NCI-H1694 (cell line): ENCODE results near the gene CCDC106.

Source experiments
- DNase-seq: peaks from one replicate; lab custom pipeline; 2025; lab: John Stamatoyannopoulos, UW

The CCDC106 gene

GRCh38 chr19:55684946-55685681 is 37.1 kb downstream of the CCDC106 start:
- no peak for DNase-seq

DNA sequence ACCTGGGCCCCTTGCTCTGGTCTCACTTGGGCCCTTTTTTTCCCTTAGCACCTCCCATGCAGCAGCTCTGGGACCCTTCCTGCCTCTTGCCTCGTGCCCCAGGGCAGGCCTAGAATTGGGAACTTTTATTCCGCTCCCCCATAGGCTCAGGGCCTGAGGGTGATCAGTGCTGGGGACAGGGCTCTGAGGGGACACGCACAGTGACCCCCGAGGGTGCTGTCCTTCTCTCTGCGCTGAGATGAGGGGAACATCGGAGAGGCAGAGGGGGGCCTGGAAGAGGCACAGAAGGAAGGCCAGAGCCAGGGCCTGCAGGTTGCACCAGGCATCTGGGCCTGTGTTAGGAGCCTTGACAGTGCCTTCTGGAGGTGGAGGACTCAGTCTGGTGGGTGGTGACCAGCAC is 37.8 kb downstream of the CCDC106 start:
- no peak for DNase-seq

DNA sequence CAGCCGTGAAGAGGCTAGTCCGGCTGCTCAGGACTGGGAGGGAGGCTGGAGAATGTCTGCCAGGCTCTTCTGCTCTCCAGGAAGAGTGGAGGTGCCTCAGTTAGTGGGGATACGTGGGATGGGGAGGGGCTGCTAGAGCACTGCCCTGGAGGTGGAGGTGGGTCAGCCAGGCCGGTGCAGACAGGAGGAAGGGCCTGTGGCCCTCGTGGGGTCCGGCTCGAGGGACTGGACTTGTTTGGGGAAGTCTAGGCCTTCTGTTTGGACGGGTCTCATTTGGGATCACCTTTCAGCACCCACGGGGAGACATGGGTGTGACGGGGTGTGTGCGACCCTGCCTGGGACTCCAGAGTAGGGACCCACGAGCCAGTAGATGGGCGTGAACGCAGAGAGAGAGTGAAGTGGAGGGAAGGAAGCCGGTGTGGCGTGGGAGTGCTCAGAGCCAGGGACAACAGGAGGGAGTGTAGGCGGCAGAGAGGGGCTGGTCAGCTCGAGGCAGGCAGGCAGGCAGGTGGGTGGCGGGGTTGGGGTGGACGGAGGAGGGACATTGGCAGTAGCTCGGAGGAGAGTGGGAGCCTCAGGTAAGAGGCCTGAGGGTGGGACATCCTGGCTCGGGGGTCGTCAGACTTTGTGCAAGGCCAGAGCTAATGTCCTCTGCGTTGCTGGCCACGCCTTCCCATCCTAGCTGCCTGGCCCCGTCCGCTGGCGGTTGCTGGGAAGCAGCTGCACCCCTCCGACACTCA is 38.5 kb downstream of the CCDC106 start:
- no peak for DNase-seq

- DNase-seq, result no peak
Observed at GRCh38 chr19:55687281-55688201, 39.5 kb downstream of the CCDC106 start.

- DNase-seq, result no peak
Observed at GRCh38 chr19:55688422-55689218, 40.6 kb downstream of the CCDC106 start.

DNA sequence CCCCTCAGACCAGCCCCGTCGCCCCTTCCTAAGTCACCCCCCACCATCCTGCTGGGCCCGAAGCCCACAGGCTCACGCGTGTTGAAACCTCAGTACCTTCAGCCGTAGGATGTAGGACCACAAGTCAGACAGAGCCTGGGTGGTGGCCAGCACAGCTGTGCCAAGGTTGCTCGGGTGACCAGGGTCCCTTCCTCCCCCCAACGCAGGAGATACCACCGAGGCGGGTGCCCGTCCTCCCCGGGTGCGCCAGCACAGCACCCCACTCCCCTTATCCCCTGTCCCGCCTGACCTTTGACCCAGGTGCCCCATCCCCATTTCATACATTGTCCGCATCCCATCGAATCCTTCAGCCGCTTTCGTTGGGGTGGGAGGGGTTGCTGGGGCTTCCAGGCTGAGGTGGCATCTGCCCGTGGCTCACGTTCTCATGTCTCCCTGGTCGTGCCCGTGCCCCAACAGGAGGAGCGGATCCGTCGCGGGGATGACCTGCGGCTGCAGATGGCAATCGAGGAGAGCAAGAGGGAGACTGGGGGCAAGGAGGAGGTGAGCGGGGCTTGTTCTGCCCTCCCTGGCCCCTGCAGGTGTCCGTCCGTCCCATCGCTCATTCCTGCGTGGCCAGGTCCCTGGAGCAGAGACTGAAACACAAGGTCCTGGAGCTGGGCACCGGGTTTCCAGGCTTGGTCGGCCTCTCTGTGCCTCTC is 41.5 kb downstream of the CCDC106 start:
- no peak for DNase-seq

DNA sequence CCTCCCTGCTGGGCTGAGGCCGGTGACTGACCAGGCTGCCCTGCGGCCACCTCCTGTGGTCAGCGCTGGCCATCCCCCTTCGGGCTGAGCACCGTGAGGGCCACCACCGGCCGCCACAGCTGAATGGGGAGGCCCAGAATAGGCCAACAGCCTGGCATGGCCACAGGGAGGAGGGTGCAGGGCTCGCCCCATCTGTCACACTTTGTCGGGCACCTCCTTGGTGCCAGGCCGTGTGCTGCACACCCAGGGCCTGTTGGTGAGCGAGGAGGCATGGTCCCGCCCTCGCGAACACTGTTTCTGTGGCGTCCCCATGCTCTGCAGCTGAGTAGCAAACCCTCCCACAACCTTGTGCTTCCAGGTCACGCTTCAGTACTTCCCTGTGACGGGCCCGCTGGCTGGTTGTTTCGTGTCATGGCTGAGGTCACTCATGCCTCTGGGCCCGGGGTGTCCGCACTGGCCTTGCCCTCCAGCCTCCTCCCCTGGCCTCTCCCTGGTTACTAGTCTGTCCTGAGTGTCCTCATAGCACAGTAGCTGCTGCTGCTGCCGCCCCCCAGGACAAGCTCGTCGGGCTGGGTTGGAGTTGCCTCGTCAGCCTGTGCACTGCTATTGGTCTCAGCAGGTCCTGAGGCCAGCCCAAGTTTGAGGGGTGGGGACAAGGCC is 42.2 kb downstream of the CCDC106 start:
- DNase-seq, result no peak

DNA sequence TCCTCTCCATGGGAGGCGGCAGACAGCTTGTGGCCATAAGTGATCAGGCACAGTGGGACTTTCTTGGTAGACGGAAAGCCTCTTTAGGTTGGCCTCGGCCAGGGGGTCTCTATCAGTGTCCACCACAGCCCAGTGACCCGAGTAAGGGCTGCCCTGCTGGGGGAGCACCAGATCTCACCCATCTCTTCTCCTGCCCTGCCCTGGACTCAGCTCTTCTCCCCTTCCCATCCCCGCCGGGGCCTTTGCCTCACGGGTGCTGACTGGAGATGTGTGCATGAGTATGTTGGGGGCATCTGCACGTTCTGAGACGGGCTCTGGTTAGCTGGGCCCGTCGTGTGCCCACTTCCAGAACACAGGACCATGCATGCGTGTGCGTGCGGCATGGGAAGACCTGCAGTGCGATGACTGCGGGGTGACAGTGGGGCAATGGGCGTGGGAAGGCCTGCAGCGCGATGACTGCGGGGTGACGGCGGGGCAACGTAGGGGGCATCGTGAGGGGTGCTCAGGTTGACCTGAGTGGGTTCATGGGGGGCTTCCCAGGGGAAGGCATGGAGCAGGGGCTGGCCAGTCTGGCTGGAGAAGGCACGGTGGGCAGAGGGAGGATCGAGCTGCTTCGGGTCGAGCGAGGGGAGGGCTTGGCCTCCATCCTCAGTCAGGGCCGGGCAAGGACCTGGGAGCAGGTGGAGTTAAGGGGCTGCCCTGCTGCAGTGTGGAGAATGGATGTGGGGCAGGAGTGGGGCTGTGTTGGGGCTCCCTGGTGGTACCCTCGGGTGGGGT is 42.9 kb downstream of the CCDC106 start:
- no peak for DNase-seq

DNA sequence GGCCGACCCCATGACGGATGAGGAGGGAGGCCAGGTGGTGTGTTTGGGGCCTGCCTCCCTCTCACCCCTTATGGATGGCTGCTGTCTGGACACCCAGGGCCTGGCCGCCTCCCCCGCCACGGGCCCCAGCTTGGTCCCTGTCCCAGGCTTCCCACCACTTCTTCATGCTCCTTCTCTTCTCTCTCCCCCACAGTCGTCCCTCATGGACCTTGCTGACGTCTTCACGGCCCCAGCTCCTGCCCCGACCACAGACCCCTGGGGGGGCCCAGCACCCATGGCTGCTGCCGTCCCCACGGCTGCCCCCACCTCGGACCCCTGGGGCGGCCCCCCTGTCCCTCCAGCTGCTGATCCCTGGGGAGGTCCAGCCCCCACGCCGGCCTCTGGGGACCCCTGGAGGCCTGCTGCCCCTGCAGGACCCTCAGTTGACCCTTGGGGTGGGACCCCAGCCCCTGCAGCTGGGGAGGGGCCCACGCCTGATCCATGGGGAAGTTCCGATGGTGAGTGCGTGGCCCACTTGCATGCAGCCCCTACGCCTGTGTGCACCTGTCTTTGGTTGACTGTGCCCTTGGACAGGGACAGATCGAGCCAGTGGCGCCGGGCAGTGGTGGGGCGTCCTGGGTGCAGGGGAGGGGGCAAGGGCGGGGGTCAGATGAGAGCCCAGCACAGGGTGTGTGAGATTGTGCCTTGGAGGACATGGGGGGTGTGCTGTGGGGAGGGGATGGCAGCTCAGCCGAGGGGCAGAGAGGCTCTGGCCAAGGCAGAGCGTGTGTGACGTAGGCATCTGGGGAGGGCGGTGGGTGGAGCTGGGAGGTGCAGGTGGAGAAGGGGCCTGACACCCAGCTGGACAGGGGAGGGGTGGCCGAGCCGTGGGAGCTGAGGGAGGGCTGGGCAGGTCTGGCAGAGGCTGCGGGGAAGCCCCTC is 43.8 kb downstream of the CCDC106 start:
- DNase-seq, result no peak

DNA sequence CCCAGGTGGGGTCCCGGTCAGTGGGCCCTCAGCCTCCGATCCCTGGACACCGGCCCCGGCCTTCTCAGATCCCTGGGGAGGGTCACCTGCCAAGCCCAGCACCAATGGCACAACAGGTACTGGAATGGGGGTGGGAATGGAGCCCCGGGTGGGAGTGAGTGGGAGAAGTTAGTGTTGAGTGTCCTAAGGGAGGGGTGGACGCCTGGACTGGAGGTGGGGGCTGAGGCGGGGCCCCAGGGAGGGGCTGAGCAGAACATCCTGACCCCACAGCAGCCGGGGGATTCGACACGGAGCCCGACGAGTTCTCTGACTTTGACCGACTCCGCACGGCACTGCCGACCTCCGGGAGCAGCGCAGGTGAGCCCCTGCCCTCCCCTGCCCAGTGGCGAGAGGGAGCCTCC is 44.7 kb downstream of the CCDC106 start:
- no peak for DNase-seq

- DNase-seq, result no peak
Observed at GRCh38 chr19:55693336-55693974, 45.4 kb downstream of the CCDC106 start.

- no peak for DNase-seq
Observed at GRCh38 chr19:55694241-55694655, 46.2 kb downstream of the CCDC106 start.

DNA sequence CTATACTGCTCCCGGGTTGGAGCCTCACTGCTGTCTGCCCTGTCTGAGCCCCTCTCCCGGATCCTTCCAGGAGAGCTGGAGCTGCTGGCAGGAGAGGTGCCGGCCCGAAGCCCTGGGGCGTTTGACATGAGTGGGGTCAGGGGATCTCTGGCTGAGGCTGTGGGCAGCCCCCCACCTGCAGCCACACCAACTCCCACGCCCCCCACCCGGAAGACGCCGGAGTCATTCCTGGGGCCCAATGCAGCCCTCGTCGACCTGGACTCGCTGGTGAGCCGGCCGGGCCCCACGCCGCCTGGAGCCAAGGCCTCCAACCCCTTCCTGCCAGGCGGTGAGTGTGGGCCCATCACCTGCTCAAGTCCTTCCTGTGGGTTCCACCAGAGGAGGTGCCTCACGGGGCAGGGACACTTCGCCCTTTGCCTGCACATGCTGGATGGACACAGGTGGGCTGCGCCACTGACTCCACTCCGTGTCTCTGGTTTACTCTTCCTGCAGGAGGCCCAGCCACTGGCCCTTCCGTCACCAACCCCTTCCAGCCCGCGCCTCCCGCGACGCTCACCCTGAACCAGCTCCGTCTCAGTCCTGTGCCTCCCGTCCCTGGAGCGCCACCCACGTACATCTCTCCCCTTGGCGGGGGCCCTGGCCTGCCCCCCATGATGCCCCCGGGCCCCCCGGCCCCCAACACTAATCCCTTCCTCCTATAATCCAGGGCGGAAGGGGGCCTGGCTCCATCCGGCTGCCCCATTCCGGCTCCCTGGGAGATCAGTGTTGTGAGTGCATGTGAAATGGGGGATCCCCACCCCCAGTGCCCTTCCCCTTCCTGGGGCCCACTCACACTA is 46.9 kb downstream of the CCDC106 start:
- DNase-seq, result no peak

DNA sequence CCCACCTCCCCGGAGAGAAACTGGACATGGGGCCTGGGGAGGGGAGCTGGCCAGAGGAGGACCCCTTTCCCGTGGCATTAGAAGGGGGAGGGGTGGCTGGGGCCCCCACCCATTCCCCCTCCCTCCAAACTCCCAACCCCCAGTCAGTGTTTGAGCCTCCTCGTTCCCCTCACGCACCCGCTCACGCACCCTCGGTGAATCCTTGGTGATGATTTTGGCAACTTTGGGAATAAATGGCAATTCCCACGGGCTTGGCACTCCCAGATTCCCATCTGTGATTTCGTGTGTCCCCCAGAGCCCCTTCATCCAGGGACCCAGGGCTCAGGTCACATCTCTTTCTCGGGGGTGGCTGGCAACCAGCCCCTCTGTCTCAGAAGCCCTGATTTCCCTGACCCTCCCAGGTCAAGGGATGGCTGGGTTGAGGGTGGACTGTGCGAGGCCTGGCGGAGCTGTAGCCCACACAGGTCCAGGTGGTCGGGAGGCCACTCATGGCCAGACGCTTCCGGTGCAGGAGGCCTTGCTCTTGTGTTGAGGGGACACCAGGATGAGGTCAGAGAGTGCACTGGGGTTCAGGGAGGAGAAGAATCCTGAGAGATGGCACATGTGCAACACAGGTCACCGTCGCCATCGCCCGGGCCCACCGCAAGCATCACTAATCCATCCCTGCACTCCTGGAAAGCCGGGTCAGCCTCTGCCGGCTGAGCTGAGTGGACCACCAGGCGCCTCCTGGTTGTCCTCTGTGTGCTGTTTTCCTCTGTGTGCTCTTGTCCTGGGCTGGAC is 47.7 kb downstream of the CCDC106 start:
- DNase-seq, result no peak

GRCh38 chr19:55696301-55697068 is 48.5 kb downstream of the CCDC106 start:
- no peak for DNase-seq

DNA sequence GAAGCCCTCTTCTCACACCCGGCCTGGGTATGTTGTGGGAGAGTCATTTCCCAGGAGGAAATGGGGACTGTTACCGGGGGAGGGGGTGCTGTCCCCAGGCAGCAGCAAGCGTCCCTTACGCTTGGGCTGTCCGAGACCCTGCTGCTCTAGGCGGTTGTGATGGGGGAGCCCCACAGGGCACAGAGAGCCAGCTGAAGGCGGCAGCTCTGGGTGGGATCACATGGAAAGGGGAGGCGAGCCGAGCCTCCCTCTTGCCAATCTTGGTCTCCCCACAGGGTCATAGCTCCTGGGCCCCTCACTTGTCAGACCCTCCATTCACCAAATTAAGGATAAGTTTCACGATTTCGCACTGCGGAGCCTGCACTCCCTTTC is 49.0 kb downstream of the CCDC106 start:
- no peak for DNase-seq
